GM19351 (cell line): ENCODE measurements around the gene NDOR1.
"Not testable (repeated sequence)": the region's sequence is repeated elsewhere in the genome, so short reads cannot be mapped to it uniquely, and the experiment has no call there.

Source experiments
- ATAC-seq: cut with Tn5 transposase; IDR thresholded peaks from one replicate; pipeline ENCODE4 v1.9.1; 2021; ENCODE audit warnings: mild to moderate bottlenecking, moderate library complexity; ENCODE audit not compliant: unreplicated experiment

The NDOR1 gene

DNA sequence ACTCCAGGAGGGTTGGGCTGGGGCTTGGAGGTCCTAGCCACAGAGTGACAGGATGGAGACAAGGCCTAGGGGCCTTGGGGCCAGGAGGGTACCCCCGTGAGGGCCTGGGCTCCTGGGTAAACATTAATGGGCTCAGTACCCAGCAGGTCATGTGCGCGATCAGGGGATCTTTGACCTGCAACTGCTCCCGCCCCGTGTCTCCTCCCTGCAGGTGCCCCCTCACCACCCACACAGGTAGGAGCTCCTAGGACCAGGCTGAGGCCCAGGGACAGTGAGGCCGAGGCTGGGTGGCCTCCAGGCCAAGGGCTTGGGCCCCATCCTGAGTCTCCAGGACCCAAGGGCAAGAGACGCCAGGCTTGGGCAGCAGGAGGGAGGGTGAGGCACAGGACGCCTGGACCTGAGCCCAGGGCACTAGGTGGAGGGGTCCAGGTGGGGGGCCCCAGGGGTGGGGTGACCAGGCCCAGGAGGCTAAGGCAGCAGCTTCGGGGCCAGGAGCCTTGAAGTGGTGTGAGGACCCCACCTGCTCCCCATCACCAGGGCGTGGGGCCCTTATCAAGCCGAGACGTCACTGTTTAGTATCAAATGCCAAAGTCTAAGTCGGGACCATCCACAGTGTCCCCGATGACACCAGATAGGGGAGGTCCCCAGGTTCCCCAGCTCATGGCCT is 25.3 kb downstream of the NDOR1 start, which contains the start of gene SLC34A3:
TSS of gene SLC34A3 (plus strand) at position 197 of the 667 bp plus-strand sequence. CDS start 802 bp downstream, outside the sequence.
- ATAC-seq = no peak

DNA sequence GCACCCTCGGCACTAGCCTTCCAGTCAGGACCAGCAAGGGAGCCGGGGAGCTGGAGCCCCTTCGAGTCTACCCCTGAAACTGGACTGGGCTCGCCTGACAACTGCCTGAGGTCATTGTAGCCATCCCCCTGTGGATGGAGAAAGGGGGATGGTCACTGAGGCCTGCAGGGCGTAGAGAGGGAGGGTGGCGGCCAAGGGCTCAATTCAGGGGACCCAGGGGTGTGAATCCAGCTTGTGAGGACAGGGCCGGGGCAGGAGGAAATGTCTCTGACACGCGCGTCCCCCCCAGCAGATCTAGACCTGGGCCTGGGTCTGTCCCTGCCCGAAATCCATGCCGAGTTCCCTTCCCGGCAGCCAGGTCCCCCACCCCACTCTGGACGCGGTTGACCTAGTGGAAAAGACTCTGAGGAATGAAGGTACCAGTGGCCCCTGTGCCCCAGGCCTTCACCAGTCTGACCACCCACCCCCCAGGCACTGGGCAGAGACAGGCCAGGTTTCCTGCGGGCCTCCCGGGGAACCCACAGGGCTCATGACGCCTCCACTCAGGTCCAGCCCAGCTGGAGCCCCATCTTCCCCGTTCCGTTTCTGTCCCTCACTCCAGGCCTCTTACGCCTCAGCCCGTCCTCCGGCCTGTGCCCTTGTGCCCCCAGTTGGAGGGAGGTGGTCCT is 26.0 kb downstream of the NDOR1 start:
- ATAC-seq = no peak

DNA sequence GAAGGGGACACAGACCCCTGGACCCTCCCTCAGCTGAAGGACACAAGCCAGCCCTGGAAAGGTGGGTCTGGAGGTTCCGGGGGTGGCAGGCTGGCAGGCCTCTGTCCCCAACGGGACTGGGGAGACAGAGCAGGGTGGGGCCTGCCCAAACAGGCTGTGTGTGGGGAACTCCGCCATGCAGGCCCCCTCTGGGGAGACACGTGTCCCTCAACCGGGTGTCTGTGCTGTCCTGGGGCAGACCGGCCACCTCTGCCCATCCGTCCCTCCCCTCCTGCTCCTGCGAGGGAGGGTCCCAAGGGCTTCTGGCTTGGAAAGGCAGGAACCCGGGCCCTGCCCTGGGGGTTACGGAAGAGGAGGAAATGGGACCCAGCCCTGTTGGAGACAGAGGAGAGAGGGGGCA is 26.6 kb downstream of the NDOR1 start:
- no peak for ATAC-seq

DNA sequence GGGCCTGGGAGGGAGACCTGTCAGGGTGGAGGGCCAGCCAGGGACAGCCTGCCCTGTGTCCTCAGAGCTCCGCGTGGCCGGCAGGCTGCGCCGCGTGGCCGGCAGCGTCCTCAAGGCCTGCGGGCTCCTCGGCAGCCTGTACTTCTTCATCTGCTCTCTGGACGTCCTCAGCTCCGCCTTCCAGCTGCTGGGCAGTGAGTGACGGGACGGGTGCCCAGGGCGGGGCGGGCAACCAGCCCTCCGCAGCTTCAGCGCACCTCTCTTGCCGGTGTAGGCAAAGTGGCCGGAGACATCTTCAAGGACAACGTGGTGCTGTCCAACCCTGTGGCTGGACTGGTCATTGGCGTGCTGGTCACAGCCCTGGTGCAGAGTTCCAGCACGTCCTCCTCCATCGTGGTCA is 27.0 kb downstream of the NDOR1 start:
- ATAC-seq = no peak

DNA sequence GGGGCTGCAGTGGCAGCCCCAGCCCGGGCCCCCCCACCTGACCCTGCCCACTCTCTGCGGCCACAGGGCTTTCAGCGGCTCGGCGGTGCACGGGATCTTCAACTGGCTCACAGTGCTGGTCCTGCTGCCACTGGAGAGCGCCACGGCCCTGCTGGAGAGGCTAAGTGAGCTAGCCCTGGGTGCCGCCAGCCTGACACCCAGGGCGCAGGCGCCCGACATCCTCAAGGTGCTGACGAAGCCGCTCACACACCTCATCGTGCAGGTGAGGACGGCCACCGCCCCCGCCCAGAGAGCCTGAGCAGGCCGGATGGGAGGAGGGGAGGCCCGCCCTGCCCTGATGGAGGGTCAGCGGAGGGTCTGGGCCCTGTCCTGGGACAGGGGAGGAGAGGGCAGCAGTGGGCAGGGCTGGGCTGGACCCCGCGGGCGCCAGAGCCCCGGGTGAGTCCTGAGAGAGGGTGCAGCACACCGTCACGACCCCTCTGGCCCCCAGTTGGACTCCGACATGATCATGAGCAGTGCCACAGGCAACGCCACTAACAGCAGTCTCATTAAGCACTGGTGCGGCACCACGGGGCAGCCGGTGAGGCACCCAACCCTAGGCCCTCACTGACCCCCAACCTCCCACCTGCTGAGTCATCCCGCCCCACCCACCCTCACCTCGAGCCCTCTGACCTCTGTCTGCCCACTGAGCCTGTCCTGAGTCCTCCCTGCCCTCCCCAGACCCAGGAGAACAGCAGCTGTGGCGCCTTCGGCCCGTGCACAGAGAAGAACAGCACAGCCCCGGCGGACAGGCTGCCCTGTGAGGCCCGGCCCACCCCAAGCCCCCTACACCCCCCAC is 27.9 kb downstream of the NDOR1 start:
- ATAC-seq = no peak

DNA sequence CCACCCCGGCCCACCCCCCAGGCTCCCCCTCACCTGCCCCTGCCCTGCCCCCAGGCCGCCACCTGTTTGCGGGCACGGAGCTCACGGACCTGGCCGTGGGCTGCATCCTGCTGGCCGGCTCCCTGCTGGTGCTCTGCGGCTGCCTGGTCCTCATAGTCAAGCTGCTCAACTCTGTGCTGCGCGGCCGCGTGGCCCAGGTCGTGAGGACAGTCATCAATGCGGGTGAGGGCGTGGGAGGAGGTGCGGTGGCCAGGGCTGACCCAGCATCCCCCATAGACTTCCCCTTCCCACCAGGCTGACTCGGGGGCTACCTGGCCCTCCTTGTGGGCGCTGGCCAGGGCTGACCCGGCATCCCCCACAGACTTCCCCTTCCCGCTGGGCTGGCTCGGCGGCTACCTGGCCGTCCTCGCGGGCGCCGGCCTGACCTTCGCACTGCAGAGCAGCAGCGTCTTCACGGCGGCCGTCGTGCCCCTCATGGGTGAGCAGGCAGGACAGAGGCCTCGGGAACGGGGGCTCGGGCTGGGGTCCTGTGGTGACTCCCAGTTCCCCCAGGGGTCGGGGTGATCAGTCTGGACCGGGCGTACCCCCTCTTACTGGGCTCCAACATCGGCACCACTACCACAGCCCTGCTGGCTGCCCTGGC is 28.7 kb downstream of the NDOR1 start:
- no peak for ATAC-seq

DNA sequence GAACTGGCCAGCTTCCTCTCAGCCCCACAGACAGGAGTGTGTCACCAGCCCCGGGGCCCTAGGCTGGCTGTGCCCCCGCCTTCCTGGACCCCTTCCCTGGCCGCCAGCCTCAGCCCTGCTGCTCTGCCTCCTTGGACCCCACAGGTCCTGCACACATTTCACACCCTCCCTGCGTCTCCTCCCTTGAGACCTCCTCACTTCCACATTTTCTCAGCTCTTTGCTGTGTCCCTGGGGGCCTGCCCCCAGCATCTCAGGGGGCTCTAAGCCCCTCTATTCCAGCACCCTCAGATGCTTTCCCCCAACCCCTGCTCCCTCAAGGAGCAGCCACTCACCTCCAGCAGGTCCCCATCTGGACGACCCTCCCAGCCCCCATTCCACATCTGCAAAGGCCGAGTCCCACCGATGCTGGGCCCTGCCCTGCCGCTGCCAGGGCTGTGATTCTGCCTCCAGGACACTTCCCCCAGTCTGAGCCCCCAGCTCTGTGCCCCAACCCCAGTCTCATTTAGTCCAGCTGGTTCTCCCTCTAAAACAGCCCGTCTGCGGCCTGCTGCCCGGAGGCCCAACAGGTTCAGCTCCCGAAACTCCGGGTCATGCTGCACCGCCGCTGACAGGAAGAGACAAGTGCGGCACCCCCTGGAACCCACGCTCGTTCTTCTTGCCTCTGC is 29.4 kb downstream of the NDOR1 start:
- no peak for ATAC-seq

DNA sequence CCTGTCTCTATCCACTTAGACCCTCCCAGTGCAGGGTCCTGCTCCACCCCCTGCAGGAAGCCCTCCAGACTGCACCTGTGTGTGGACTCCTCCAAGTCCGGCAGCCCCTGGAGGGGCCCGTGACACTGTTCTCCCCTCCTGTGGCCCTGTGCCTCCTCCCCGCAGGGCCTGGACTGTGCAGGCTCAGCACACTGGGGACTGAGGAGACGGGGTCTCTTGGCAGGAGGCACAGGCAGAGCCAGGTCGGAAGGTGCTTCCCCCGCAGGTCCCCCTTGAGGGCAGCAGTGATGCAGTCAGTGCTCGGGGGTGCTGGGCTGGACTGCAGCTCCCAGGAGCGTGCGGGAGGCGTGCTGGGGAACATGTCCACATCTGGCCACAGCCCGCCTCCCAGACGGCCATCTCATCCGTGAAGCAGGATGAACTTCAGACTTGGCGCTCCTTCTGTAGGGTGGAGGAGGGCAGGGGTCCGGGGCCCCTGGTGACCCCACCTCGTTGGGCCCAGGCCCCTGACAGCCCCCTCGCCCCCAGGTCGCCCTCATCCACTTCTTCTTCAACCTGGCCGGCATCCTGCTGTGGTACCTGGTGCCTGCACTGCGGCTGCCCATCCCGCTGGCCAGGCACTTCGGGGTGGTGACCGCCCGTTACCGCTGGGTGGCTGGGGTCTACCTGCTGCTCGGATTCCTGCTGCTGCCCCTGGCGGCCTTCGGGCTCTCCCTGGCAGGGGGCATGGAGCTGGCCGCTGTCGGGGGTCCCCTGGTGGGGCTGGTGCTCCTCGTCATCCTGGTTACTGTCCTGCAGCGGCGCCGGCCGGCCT is 30.1 kb downstream of the NDOR1 start:
- ATAC-seq = no peak

DNA sequence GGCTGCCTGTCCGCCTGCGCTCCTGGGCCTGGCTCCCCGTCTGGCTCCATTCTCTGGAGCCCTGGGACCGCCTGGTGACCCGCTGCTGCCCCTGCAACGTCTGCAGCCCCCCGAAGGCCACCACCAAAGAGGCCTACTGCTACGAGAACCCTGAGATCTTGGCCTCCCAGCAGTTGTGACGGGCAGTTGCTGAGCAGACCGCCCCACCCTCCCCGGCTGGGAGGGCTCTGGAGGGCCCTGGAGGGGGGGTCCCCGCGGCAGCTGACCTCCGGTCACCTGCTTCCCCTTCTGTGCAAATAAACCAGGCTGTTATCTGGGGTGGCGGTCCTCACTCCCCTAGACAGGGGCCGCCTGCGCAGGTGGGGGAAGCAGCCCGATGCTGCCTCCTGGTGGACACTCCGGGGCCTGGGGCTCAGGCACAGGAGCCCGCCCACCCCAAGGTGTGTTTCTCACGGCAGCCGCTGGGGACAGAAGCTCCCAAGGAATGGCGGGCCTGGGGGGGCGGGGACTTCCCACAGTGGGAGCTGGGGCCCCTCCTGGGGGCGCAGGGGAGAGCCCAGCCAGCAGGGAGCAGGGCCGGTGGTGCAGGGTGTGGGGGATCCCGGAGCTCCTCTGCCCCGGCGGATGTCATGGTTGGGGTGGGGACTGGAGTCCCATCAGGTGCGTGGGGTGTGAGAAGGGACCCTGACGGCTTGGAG is 30.9 kb downstream of the NDOR1 start:
- ATAC-seq = peak; percentile 28

DNA sequence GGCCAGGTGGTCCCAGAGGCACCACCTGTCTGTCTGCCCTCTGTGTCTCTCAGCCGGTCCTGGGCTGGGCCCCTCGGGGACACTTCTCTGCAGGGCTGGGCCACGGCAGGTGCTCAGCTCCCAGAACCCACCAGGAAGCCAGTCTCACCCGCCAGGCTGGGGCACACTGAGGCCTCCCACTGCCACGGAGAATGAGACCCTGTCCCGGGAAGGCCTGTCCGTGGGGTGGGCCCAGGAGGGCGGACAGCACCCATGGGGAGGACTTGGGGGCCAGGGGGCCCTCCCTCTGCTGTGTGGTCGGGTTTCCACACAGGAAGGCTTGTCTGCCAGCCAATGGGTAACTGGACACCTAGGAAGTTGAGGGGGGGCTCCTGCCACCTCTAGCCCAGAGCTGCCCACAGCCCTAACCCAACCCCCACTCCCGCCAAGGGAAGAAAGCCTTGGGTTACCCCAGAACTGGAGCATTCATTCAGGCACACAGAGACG is 31.5 kb downstream of the NDOR1 start:
- no peak for ATAC-seq

DNA sequence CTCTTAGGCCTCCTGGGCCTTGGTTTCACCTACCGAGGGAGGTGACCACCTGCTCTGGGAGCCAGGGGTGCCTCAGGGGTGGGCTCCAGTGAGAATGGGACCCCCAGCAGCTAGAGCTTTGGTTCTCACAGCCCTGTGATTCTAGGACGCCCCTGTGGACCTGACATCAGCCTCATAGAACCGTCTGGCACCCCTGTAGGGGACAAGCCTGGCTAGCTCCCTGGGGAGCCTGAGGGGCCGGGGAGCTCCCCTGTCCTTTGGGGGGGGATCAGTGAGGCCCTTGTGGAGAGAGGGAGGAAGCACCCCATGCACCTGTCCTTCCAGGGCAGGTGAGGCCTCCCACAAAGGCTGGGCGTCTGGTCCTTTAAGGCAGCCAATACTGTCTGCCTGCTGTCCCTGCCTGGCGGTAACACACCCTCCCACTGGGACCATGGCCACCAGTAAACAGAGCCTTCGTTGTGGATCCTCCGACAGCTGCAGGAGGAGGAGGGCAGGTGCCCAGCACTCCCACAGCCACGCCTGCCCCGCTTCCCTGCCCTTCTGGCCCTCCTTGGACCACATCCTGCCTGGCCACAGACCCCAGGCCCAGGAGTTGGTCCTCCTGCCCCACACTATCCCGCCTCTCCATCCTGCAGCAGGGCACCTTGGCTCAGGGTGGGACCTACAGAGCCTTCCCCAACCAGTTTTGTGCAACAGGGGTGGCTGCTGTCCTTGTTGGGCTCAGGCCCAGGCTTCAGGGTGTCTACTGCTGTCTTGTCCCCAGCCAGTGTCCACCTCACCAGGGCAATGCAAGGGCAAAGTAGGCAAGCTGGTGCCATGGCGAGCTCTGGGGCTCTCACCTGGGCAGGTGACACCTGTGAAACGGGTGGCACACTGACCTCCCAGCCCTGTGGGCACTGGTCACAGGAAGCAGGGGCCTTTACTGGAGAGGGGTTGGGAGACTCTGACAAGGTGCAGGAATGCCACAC is 32.5 kb downstream of the NDOR1 start:
- ATAC-seq = no peak

DNA sequence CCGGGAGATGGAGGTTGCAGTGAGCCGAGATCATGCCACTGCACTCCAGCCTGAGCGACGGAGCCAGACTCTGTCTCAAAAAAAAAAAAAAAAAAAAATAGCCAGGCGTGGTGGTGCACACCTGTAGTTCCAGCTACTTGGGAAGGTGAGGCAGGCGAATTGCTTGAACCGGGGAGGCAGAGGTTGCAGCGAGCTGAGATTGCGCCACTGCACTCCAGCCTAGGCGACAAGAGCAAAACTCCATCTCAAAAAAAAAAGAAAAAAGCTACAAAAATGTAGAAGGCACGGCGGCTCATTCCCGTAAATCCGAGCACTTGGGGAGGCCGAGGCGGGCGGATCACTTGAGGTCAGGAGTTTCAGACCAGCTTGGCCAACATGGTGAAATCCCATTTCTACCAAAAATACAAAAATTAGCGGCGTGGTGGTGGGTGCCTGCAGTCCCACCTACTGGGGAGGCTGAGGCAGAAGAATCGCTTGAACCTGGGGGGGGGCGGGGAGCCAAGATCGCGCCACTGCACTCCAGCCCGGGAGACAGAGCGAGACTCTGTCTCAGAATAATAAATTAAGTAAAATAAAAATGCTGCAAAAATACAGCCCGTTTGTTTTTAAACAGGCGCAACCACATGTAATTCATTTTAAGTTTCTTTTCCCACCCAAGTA is 34.2 kb downstream of the NDOR1 start:
- ATAC-seq = not testable (repeated sequence)

DNA sequence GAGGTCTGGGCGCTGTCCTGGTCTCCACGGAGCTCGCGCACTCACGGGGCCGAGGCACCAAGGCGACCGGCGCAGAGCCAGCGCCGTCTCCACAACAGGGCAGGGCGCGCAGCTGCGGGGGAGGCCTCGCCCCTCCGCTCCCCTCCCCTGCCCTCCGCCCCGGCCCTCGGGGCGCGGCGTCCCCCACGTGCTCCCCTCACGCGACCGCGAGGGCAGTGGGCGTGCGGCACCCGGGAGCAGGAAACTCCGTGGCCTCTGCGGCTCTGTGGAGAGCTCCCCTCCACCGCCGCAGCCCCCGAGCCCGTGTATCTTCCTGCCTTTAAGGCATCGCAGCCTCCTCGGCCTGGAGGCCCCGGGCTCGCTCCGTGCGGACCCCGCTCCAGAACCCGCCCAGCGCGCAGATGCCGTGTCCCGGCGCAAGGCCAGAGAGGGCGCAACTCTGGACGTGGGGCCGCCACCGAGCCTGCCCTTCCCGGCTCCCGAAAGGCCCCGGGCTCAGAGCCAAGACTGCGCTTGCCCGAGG is 34.9 kb downstream of the NDOR1 start:
- ATAC-seq = peak; percentile 24

DNA sequence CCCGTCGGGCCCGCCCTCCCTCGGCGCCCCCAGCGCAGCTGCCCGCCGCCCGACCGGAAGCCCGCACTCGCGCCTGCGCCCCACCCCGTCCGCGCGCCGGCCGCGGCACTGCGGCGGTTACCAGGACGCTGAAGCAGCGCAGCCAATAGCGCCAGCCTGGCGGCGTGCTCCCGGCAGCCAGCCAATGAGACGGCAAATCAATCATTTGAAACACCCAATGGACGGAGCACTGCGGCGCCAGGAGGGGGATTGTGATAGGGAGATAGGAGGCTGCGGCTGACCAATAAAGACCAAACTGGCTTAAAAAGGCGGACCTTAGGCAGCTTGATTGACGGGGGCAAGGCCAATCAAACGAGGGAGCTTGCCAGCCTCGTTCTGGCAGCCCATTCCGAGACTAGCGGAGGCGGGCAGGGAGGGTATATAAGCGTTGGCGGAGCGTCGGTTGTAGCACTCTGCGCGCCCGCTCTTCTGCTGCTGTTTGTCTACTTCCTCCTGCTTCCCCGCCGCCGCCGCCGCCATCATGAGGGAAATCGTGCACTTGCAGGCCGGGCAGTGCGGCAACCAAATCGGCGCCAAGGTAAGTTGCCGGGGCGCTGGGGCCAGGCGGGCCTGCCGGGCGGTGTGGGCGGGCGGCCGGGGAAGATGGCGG is 35.5 kb downstream of the NDOR1 start, which contains the start of gene TUBB4B:
TSS of gene TUBB4B (plus strand) at position 447 of the 649 bp plus-strand sequence. CDS start at position 521, 74 bp downstream.
- peak; percentile 73 for ATAC-seq

DNA sequence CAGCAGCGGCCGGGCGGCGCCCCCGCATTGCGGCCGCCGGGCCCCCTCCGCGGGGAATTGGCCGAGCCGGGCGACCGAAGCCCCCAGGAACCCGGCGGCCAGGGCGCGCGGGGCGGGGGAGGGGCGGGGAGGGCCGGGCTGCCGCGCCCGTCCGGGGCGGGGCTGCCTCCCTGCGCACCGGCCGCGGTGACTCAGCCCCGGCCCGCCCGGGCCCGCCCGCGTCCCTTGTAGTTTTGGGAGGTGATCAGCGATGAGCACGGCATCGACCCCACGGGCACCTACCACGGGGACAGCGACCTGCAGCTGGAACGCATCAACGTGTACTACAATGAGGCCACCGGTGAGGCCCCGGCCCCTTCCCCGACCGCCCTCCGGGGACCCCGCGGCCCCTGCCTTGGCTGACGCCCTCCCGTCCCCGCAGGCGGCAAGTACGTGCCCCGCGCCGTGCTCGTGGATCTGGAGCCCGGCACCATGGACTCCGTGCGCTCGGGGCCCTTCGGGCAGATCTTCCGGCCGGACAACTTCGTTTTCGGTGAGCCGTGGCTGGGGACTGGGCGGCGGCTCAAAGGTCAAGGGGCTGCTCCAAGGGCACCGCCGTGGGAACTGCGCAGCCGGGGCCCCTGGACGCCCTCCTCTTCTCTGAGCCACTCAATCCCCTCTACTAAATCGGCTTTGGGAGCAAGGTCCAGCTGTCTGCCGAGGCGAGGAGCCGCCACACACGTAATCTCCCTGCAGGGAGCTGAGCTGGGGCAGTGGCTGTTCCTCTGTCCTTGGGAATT is 36.2 kb downstream of the NDOR1 start:
- peak; percentile 13 for ATAC-seq
